ENCODE measurements around the gene OCRL. TPM values are rescaled to one million over a fixed set of nuclear protein-coding genes. Genes with fewer than 3 reads are reported as not detected.

OCRL gene
- total RNA-seq, 1 donor from 2014 or later: 13.7 TPM

DNA sequence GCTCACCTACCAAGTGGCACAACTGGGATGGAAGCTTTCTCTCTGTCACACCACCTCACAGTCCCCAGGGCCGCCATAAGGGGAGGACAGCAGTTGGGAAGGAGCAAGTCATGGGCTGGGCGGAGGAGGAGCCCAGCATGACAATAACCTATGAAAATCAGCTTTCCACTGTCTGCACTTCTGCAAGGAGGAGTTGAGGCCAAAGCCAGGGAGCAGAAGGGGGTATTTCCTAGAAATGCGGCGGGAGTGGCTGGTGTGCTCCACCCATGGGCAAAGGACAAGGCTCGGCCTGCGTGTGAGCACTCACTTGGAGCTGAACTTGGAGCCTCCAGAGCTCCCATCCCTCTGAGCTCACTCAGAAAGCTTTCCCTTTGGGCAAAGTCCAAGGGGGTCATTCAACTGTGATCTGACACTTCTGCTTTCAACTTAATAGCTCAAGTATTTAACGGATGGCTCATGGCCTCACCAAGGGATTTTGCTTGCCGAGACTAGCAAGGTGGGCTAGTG is 96.2 kb downstream of the OCRL start:
- DNase-seq: no peak

DNA sequence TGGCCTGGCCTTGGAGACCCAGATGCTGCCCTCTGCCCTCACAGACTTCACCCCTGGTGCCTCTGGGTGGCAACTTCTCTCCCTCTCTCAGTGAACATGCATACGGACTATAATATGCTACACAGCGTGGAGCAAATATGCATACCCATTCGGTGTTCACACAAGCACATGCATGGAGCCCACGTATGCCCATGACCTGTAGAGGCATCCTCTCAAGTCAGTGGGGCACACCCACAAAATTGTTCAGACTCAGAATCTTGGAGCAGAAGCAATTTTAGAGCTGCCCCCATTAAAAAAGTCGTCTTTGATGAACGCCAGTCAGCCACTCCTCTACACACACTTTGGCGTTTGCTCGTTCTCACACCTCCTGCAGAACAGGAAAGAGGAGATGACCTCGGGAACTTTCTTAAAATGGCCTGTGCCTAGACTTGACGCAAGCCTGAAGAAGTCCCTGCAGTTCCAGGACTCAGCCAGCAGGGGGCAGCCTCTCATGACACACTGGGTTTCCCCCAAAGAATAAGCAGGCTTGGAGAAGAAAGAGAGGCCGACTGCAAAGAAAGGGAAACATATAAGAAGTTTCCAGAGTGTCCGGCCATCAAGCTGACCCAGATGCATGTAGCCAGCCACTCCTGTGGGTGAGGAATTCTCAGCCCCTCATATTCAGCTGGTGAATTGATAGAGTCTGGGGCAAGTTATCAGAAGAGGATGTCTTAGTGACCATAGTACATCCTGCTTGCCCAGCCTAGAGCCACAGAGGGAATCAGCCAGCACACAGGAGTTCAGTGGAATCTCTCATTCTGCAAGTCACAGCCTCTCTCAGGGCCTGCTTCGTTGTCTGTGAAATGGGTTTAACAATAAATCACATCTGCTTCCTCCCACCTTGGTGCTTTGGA is 97.4 kb downstream of the OCRL start:
- peak; percentile 82 for DNase-seq

- DNase-seq: no peak
Measured at GRCh38 chrX:129638917-129639316, 98.9 kb downstream of the OCRL start.

DNA sequence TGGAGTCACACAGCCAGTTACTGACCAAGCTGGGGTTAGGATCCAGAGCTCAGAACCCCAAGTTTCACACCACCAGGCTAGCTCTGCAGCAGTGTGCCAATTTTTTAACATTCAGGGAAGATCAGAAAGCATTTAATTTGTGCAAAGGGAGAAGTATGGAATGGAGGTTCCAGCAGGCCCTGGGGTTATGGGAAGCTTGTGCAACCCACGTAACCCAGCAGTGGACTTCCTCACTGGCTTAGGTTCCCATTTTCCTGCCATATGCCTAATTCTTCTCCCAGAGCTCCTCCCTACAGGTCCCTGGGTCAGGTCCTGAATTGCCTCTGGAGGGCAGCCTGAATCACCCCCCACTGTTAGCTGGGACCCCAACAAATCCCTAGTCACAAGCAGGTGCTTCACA is 100.7 kb downstream of the OCRL start:
- DNase-seq: no peak

GRCh38 chrX:129641469-129641868 is 101.4 kb downstream of the OCRL start:
- no peak for DNase-seq

DNA sequence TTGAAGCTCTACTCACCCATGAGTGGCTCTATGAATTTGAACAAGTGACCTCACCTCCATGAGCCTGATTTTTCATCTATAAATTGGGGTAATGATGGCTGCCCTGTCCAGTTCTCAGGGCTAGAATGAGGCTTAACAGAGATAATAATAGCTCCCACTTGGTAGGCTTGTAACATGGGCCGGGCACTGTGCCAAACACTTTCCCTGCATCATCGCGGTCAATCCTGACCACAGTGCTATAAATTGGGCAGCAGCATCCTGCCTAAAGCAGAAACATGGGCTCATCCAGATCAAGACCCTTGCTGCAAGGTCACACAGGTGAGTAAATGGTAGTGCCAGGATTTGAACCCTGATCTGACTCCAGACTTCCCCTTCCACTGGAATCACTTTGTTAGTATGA is 101.9 kb downstream of the OCRL start:
- DNase-seq: no peak

Small RNAs within 50 kb of the gene (small RNA-seq; reads per million reads assigned to genes)
- gene RF01169 (ENCODE audit: low replicate concordance): not detected

Other genes starting within 250 kb of the OCRL start
- 90.7 TPM for gene SMARCA1, start 16.8 kb upstream of the OCRL start, total RNA-seq
- gene APLN, start 114.7 kb downstream of the OCRL start, total RNA-seq: 6.9 TPM
- gene XPNPEP2, start 198.7 kb downstream of the OCRL start, total RNA-seq: 0.72 TPM
- 1.5 TPM for gene SASH3, start 239.7 kb downstream of the OCRL start, total RNA-seq

Data from tongue (tissue), 3 donors.